WI38 (cell line): ENCODE data around the gene DALRD3.

ENCODE experiments used
- H3K4me3 ChIP-seq: 2 replicates; pipeline ENCODE4 v1.5.1; 2011; ENCODE audit warnings: low read depth, mild to moderate bottlenecking, control low read depth, low read length
- TF ChIP-seq, protein P1 (sequence below): IDR thresholded peaks from 2 replicates; pipeline ENCODE4 v1.5.1; 2012; ENCODE audit warnings: low read depth, mild to moderate bottlenecking, control low read depth, low read length

Gene DALRD3

DNA sequence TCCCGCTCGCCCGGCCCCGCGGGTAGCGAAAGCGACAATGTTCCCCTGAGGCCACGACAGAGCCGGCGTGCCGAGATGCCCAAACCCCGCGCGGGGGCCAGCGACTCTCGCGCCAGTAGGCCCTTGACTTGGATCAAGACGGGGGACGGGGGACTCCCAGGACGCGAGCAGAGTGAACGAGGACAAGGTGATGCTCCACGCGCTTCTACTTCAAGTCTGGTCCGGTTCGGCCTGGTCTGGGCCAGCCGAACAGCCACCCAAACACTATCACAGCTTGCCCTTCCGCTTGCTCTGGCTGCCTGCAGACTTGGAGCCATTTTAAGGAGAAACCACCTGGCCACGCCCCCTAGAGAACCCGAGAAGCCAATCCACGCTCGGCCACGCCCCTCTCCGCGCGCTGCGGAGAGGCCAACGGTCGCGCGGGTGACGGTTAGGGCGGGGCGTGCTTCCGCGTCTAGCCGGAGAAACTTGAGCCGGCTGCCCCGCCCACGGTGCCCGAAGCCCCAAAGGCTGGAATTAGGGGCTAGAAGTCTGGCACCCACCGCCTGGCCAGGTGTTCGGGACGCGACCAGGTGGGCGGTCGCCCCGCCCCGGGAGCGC lies 2.9 kb upstream of the DALRD3 start:
- TF ChIP-seq, protein P1, sequence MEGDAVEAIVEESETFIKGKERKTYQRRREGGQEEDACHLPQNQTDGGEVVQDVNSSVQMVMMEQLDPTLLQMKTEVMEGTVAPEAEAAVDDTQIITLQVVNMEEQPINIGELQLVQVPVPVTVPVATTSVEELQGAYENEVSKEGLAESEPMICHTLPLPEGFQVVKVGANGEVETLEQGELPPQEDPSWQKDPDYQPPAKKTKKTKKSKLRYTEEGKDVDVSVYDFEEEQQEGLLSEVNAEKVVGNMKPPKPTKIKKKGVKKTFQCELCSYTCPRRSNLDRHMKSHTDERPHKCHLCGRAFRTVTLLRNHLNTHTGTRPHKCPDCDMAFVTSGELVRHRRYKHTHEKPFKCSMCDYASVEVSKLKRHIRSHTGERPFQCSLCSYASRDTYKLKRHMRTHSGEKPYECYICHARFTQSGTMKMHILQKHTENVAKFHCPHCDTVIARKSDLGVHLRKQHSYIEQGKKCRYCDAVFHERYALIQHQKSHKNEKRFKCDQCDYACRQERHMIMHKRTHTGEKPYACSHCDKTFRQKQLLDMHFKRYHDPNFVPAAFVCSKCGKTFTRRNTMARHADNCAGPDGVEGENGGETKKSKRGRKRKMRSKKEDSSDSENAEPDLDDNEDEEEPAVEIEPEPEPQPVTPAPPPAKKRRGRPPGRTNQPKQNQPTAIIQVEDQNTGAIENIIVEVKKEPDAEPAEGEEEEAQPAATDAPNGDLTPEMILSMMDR: no peak
- H3K4me3 ChIP-seq: peak overlapping the region; percentile 71

DNA sequence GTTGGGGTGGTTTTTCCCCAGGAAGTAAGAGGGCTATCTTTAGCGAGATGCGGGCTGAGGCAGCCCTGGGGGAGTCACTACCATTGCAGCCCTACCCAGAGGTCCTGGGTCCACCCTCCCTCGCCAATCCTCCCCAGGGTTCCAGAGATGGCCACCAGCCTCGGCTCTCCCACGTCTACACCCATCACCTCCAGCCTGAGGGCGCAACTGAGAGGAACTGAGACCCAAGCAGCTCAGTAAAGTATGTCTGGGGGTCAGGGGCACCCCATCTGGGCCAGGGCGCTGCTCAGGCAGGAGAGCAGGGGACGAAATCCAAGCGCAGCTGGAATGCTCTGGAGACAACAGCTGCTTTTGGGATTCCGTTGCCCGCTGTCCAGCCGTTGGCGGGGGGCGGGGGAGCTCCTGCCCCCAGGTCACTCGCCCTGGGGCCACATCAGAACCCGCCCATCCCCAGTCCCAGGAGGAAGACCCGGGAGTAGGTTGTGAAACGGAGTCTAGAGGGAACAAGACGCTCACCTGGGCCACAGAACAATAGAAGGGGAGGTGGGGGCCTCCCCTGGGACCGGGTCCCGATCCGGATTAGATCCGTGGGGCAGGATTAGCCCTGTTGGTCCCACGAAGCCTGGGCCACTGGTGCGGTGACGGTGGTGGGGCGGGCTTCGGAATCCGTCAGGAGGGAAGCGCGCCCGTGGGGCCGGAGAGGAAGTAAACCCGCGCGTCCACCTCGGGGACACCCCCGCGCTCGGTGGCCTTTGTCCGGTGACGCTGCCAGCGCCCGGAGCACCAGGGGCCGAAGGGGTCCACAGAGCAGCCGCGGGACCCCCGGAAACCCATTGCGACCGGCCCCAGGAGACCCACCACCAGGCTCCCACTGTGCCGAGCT lies 2.2 kb upstream of the DALRD3 start:
- TF ChIP-seq, protein P1: no peak
- H3K4me3 ChIP-seq: peak overlapping the region; percentile 71

DNA sequence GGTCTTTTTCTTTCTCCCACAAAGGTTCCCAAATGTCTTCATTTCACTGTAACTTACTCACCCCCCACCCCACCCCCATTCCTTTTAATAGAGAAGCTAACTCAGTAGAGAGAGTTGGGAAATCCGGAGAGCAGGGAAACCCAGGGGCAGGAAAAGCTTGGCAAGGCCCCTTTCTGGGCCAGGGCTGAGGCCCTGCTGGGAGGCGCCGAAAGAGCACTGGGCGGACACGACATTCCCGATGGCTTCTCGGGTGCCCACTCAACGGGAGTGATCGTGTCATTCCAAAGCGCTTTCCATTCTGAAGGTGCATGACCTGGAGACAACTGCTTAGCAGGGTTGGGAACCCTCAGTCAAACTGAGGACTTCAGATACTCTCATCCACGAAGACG lies 1.6 kb upstream of the DALRD3 start:
- peak overlapping the region; percentile 71 for H3K4me3 ChIP-seq
- TF ChIP-seq, protein P1: no peak

DNA sequence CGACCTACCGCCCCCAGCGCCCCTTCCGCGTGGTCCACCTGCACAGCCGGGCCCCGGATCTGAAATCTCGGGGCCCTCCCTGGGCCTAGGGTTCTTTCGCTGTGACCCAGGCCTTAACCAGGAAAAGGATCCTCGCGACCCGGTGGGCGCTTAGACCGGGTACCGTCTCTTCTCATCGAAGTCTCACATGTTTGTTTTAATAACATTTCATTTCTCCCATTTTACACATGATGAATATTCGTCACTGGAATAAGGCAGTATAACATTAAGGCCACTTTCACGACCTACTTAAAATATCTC lies 277 bp upstream of the DALRD3 start:
- H3K4me3 ChIP-seq: peak overlapping the region; percentile 80
- TF ChIP-seq, protein P1: no peak

DNA sequence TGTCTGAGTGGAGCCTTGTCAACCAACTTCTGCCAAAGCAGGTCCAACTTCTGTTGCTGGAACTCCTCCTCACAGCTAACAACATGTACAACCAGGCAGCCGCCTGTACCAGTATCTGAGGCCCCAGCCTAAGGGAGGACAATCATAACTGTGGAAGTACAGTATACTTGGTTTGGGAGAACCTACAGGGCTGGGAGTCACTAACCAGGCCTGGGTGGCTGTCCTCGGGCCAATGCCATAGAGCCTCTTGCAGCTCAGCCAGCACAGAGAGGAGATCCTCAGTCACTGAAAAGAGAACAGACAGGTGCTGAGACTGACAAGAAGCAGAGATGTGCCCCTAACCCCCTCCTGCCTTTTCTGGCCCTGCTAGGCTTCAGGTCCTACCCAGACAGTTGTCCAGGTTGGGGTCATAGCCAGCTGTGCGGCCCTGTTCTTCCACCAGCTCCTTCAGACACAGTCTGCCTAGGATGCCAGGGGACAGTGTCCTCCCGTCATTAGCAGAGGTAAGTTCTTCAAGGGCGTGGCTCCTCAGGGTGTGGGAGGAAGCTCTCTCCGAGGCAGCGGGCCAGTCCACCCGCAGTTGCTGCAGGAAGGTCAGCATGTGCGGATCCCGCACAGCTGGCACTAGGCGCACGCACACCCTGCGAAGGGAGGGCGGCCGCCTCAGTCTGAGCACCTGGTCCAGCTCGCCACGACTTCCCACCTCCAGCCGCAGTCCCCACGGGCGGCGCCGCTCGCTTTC lies 980 bp downstream of the DALRD3 start:
- TF ChIP-seq, protein P1: no peak
- H3K4me3 ChIP-seq: peak overlapping the region; percentile 80

DNA sequence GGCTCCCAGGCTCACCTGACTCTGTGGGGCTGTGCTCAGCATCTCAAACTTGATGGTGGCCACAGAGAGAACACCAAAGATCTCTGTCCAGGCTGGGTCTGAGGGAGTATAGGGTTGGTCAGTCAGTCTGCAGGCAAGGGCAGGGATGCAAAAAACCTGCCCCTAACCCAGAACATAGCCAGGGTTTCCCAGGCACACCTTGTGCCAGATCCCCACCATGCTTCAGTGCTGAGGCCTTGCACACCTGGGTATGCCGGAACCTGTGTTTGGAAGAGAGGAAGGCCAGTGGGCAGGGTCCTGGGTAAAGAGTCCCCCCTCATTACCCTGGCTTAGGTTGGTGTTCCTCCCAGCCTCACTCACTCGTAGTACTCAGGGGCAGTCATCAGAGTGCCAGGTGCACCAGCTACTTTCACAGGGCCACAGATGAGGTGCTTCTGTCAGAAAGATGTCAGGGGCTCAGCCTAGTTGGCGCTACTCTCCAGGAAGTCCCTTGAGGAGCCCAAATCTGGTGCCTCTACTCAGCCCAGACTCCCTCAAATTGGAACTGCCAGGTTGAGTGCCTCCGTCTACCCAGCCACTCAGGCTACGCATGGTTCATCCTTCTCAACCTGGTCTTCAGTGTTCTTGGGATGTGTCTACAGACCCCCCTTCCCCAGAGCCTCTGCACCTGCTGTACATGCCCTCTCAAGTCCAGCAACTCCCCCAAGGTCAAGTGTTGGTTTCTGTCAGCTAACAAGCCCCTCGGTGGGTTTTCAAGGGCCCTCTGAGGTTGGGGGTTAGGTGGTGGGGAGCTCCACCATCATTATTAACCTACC lies 1.8 kb downstream of the DALRD3 start:
- TF ChIP-seq, protein P1: no peak
- H3K4me3 ChIP-seq: no peak overlapping the region
